Astrocyte (in vitro differentiated cells and primary cell): ENCODE results near the gene ZBTB21.

ENCODE experiments used
- EZH2 ChIP-seq: IDR thresholded peaks from 2 replicates; pipeline ENCODE4 v1.6.1; 2012; ENCODE audit warnings: mild to moderate bottlenecking, low read length, inconsistent platforms; ENCODE audit not compliant: insufficient read depth
- TF ChIP-seq, protein P1 (sequence below): IDR thresholded peaks from 2 replicates; pipeline ENCODE4 v1.5.1; 2011; ENCODE audit warnings: low read depth, mild to moderate bottlenecking, inconsistent platforms, low read length, moderate library complexity; ENCODE audit not compliant: insufficient read depth

DNA sequence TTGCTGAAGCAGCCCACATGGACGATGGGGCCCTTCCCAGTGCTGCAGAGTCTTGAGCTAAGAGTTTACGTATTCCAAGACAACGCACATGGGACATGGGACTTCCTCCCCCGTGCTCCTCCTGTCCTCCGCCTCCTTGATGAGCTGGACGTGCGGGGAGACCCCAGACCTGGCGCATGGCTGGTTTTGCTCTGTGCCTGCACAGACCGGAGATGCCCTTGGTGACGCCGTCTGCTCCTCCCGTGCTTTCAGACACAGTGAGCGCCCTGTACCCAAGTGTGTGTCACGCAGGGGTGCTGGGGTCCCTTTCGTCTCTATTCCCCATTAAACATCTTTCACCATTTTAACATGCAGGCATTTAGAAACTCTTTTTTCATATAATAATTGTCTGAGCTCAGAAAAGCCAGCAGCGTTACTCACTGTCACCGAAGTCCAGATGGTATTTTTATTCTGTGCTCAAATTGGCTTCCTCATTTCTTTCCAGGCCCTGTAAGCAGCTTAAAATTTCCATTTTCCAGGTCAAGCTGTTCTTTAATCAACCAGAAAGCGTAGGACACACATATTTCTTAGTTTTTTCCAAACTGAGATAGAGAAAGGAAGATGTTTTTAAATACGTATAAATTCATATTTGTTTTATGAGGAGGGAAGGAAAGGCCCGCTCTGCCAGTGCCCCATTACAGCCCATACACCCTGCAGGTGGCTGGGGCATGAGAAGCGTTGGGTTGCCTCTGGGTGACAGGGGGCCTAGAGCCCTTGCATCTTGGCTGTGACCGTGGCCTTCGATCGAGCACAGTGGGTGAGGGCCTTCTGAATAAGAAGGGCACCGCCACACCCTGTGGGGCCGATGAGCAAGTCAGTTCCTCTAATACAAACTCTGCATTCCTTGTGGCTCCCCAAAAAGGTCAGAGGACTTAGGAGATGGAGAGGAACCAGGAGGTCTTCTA, 17.9 kb upstream of the ZBTB21 start:
- TF ChIP-seq EZH2: no peak
- TF ChIP-seq, protein P1, sequence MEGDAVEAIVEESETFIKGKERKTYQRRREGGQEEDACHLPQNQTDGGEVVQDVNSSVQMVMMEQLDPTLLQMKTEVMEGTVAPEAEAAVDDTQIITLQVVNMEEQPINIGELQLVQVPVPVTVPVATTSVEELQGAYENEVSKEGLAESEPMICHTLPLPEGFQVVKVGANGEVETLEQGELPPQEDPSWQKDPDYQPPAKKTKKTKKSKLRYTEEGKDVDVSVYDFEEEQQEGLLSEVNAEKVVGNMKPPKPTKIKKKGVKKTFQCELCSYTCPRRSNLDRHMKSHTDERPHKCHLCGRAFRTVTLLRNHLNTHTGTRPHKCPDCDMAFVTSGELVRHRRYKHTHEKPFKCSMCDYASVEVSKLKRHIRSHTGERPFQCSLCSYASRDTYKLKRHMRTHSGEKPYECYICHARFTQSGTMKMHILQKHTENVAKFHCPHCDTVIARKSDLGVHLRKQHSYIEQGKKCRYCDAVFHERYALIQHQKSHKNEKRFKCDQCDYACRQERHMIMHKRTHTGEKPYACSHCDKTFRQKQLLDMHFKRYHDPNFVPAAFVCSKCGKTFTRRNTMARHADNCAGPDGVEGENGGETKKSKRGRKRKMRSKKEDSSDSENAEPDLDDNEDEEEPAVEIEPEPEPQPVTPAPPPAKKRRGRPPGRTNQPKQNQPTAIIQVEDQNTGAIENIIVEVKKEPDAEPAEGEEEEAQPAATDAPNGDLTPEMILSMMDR: no peak
